ENCODE measurements around the gene CATSPER1.
A peak's percentile ranks its signal among the peaks of the same experiment; 100 is the strongest.

CATSPER1 gene

DNA sequence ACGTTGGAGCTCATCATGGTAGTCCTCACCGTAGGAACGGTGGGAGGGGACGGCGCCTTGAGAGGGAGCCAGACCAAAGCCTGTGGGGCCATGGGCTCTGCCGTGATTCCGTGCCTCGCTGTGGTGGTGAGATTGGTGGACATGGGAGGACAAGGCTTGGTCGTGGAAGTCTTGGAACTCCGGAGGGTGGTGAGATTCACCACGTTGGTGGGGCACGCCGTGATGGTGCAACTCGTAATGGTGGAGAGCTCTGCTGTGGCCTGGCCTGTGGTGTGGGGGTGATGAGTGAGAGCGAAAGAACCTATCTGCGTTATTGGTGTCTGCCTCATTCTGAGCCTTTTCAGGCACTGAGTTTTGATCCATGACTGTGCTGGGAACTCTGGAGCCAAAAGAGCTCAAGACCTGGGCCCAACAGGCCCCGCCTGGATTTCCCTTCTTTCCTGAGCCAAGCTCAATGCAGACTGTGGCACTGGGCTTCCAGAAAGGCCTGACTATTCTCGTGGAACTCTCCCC, at the start of gene CATSPER1:
Gene CATSPER1, minus strand, starts transcription at position 463 of the 513 bp plus-strand sequence. Its CDS starts 100 bp downstream, at position 363.
- no peak for DNase-seq (ENCODE audit: extremely low spot score)
- no peak for TF ChIP-seq ZNF384 (IDR thresholded peaks at IDR 0.05)
- CTCF ChIA-PET = no interaction called here
- POLR2A ChIA-PET = no interaction called here

DNA sequence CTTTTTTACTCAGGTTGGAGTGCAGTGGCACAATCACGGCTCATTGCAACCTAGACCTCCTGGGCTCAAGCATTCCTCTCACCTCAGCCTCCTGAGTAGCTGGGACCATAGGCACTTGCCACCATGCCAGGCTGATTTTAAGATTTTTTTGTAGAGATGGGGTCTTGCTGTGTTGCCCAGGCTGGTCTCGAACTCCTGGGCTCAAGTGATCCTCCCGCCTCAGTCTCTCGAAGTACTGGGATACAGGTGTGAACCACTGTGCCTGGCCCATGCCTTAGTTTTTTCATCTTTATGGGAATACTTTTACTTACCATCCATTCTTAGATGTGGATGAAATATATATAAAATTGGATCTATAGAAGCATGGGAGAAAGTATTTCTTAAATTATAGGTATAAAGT, 49.0 kb upstream of the CATSPER1 start:
- POLR2A ChIA-PET = no interaction called here
- CTCF ChIA-PET = no interaction called here
- TF ChIP-seq TARDBP (IDR thresholded peaks at IDR 0.05) (no peak), ARNT (IDR thresholded peaks at IDR 0.05) (no peak), L3MBTL2 (conservative IDR thresholded peaks at IDR 0.05) (no peak), FOXK2 (IDR thresholded peaks at IDR 0.05) (no peak), FOXA1 (IDR thresholded peaks at IDR 0.05) (no peak), FOXM1 (IDR thresholded peaks at IDR 0.05; ENCODE audit: borderline replicate concordance) (no peak), SP1 (IDR thresholded peaks at IDR 0.05) (no peak), NFRKB (IDR thresholded peaks at IDR 0.05) (no peak), ZNF384 (IDR thresholded peaks at IDR 0.05) (no peak), BHLHE40 (IDR thresholded peaks at IDR 0.05; ENCODE audit: borderline replicate concordance) (no peak), ELF4 (IDR thresholded peaks at IDR 0.05) (no peak), HDGF (IDR thresholded peaks at IDR 0.05; ENCODE audit: borderline replicate concordance) (no peak), CTBP1 (IDR thresholded peaks at IDR 0.05; ENCODE audit: borderline replicate concordance) (no peak), SUZ12 (IDR thresholded peaks at IDR 0.05) (no peak), LEF1 (IDR thresholded peaks at IDR 0.05; ENCODE audit: borderline replicate concordance) (no peak)
- TF ChIP-seq, protein P1, sequence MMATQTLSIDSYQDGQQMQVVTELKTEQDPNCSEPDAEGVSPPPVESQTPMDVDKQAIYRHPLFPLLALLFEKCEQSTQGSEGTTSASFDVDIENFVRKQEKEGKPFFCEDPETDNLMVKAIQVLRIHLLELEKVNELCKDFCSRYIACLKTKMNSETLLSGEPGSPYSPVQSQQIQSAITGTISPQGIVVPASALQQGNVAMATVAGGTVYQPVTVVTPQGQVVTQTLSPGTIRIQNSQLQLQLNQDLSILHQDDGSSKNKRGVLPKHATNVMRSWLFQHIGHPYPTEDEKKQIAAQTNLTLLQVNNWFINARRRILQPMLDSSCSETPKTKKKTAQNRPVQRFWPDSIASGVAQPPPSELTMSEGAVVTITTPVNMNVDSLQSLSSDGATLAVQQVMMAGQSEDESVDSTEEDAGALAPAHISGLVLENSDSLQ (IDR thresholded peaks at IDR 0.05) = no peak
- no peak for DNase-seq (ENCODE audit: extremely low spot score)

DNA sequence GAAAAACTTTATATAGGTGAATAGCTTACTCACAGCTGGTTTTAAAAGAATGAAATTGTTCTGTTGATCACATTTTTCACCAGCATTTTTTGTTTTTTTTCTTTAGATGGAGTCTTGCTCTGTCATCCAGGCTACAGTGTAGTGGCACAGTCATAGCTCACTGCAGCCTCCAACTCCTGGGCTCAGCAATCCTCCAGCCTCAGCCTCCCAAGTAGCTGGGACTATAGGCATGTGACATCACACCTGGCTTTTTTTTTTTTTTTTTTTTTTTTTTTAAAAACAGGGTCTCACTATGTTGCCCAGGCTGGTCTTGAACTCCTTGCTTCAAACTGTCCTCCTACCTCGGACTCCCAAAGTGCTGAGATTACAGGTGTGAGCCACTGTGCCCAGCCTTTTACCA, 47.4 kb upstream of the CATSPER1 start:
- ChIA-PET POLR2A (no interaction called here), CTCF (no interaction called here)
- no peak for DNase-seq (ENCODE audit: extremely low spot score)
- TF ChIP-seq SP1 (IDR thresholded peaks at IDR 0.05) (no peak), ARNT (IDR thresholded peaks at IDR 0.05) (no peak), ZNF384 (IDR thresholded peaks at IDR 0.05) (peak; percentile 74)

DNA sequence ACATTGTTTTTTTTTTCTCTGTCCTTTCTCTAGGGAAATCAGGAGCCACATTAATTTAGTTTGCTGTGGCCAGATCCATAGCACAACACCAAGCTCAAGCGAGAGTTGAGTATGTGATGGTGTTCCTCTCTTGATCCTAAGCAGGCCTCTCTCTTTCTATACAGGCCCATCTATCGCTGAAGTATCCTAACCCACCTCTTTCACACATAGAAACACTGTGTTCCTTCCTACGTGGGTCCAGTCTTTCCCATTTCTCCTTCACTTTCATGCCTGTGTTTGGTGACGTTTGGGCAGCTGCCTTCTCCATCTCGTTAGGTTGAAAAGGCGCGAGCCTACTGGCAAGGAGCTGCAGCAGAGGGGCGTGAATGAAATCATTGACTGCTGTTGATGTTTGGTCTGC, 46.2 kb upstream of the CATSPER1 start:
- POLR2A ChIA-PET = no interaction called here
- DNase-seq (ENCODE audit: extremely low spot score) = no peak
- no peak for TF ChIP-seq CTBP1 (IDR thresholded peaks at IDR 0.05; ENCODE audit: borderline replicate concordance)
- TF ChIP-seq SP1 (IDR thresholded peaks at IDR 0.05) = no peak
- no peak for TF ChIP-seq ARNT (IDR thresholded peaks at IDR 0.05)
- TF ChIP-seq NFRKB (IDR thresholded peaks at IDR 0.05) = no peak
- no peak for TF ChIP-seq ZNF384 (IDR thresholded peaks at IDR 0.05)
- no peak for TF ChIP-seq FOXM1 (IDR thresholded peaks at IDR 0.05; ENCODE audit: borderline replicate concordance)
- no peak for TF ChIP-seq ELF4 (IDR thresholded peaks at IDR 0.05)
- TF ChIP-seq HDGF (IDR thresholded peaks at IDR 0.05; ENCODE audit: borderline replicate concordance) = no peak
- TF ChIP-seq LEF1 (IDR thresholded peaks at IDR 0.05; ENCODE audit: borderline replicate concordance) = no peak
- CTCF ChIA-PET = interaction anchor here (0.5 to 0.6 kb wide), 2 partner anchors 142 to 538 kb away, joined by 3 to 4 read pairs; no protein-coding TSS in a partner anchor

DNA sequence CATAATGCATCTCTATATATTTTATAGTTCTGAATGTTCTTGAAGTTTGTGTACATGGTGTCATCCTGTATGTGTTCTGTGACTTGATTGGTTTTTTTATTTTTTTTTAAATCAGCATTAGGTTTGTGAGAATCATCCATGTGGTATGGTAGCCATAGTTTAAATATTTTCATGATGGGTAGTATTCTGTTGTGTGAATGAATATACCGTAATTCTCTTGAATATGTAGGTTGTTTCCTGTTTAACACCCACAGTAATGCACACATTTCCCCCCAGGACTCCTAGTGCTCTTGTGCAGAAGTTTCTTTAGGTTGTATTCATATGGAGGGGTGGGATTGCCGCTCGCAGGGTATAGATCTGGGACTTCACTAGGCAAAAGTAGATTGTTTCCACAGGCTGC, 45.8 kb upstream of the CATSPER1 start:
- no peak for TF ChIP-seq L3MBTL2 (conservative IDR thresholded peaks at IDR 0.05)
- TF ChIP-seq BHLHE40 (IDR thresholded peaks at IDR 0.05; ENCODE audit: borderline replicate concordance) = no peak
- no peak for TF ChIP-seq FOXK2 (IDR thresholded peaks at IDR 0.05)
- no peak for TF ChIP-seq ARNT (IDR thresholded peaks at IDR 0.05)
- no peak for TF ChIP-seq LEF1 (IDR thresholded peaks at IDR 0.05; ENCODE audit: borderline replicate concordance)
- TF ChIP-seq SP1 (IDR thresholded peaks at IDR 0.05) = no peak
- TF ChIP-seq TARDBP (IDR thresholded peaks at IDR 0.05) = no peak
- TF ChIP-seq ZNF384 (IDR thresholded peaks at IDR 0.05) = no peak
- TF ChIP-seq ELF4 (IDR thresholded peaks at IDR 0.05) = no peak
- no peak for TF ChIP-seq FOXA1 (IDR thresholded peaks at IDR 0.05)
- TF ChIP-seq NFRKB (IDR thresholded peaks at IDR 0.05) = no peak
- TF ChIP-seq FOXM1 (IDR thresholded peaks at IDR 0.05; ENCODE audit: borderline replicate concordance) = no peak
- no peak for TF ChIP-seq CTBP1 (IDR thresholded peaks at IDR 0.05; ENCODE audit: borderline replicate concordance)
- no peak for TF ChIP-seq HDGF (IDR thresholded peaks at IDR 0.05; ENCODE audit: borderline replicate concordance)
- ChIA-PET CTCF (interaction anchor here (0.5 kb wide), 1 partner anchor 142 kb away, joined by 4 read pairs; no protein-coding TSS in a partner anchor), POLR2A (no interaction called here)
- DNase-seq (ENCODE audit: extremely low spot score) = no peak

DNA sequence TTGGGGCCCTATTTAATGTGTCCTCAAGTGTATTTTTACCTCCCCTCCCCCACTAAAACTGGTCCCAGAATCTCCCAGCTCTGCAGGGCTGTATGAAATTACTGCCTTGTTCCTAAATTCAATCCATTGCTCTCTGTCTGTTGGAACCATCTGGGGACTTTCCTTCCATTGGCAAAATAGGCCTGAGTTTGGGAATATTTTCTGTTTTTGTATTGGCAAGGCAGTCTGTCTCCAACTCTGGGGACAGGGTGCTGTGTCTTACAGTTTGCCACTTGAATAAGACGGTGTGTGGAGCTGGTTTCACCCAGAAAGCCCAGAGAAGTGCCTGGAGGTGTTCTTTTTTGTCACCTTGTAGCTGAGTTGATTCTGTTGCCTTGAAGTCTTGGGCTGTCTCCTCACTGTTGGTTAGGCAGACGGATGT, 45.1 kb upstream of the CATSPER1 start:
- TF ChIP-seq ZNF384 (IDR thresholded peaks at IDR 0.05) (no peak), HDGF (IDR thresholded peaks at IDR 0.05; ENCODE audit: borderline replicate concordance) (no peak), L3MBTL2 (conservative IDR thresholded peaks at IDR 0.05) (no peak), FOXA1 (IDR thresholded peaks at IDR 0.05) (no peak), TARDBP (IDR thresholded peaks at IDR 0.05) (no peak), CTBP1 (IDR thresholded peaks at IDR 0.05; ENCODE audit: borderline replicate concordance) (no peak), LEF1 (IDR thresholded peaks at IDR 0.05; ENCODE audit: borderline replicate concordance) (no peak), ELF4 (IDR thresholded peaks at IDR 0.05) (no peak), FOXM1 (IDR thresholded peaks at IDR 0.05; ENCODE audit: borderline replicate concordance) (no peak), SUZ12 (IDR thresholded peaks at IDR 0.05) (no peak), BHLHE40 (IDR thresholded peaks at IDR 0.05; ENCODE audit: borderline replicate concordance) (no peak), FOXK2 (IDR thresholded peaks at IDR 0.05) (no peak), NFRKB (IDR thresholded peaks at IDR 0.05) (no peak), SP1 (IDR thresholded peaks at IDR 0.05) (no peak), ARNT (IDR thresholded peaks at IDR 0.05) (no peak)
- TF ChIP-seq, protein P1 (IDR thresholded peaks at IDR 0.05) = no peak
- ChIA-PET CTCF (no interaction called here), POLR2A (interaction anchor here (0.8 kb wide), 1 partner anchor 19 kb away, joined by 4 read pairs; the partner anchor contains the start of gene SF3B2)
- DNase-seq (ENCODE audit: extremely low spot score) = no peak

Data from HEK293T (cell line).